Activated CD4-positive, alpha-beta T cell treated with anti-CD3 and anti-CD28 coated beads, Interleukin-2, amount 50 U/mL, for 16 hours (primary cell): ENCODE data around the gene PDE9A.
"Not testable (repeated sequence)": the region's sequence is repeated elsewhere in the genome, so short reads cannot be mapped to it uniquely, and the experiment has no call there.

Experiments
- DNase-seq: peaks from one replicate; pipeline ENCODE4 v3.0.0-alpha.2; 2020

The PDE9A gene

GRCh38 chr21:42653231-42654061, at the start of gene PDE9A:
PDE9A (plus strand) TSS chr21:42653621; CDS start chr21:42653815, 194 bp downstream.
- DNase-seq, result no peak

- DNase-seq, result no peak
Observed at GRCh38 chr21:42607102-42607501, 46.3 kb upstream of the PDE9A start.

GRCh38 chr21:42607525-42608102, 45.8 kb upstream of the PDE9A start:
- no peak for DNase-seq

- no peak for DNase-seq
Observed at GRCh38 chr21:42608446-42608845, 45.0 kb upstream of the PDE9A start.

- peak; percentile 27 for DNase-seq
Observed at GRCh38 chr21:42609811-42610210, 43.6 kb upstream of the PDE9A start.

GRCh38 chr21:42611852-42612251, 41.6 kb upstream of the PDE9A start:
- no peak for DNase-seq

- DNase-seq, result no peak
Observed at GRCh38 chr21:42612390-42612789, 41.0 kb upstream of the PDE9A start.

- no peak for DNase-seq
Observed at GRCh38 chr21:42613756-42614155, 39.7 kb upstream of the PDE9A start.

GRCh38 chr21:42614396-42614795, 39.0 kb upstream of the PDE9A start:
- peak; percentile 39 for DNase-seq

GRCh38 chr21:42614811-42615351, 38.5 kb upstream of the PDE9A start:
- peak; percentile 64 for DNase-seq

- DNase-seq, result not testable (repeated sequence)
Observed at GRCh38 chr21:42615377-42615776, 38.0 kb upstream of the PDE9A start.

- no peak for DNase-seq
Observed at GRCh38 chr21:42615924-42616323, 37.5 kb upstream of the PDE9A start.

GRCh38 chr21:42616446-42616845, 37.0 kb upstream of the PDE9A start:
- peak; percentile 12 for DNase-seq

GRCh38 chr21:42616941-42617340, 36.5 kb upstream of the PDE9A start:
- DNase-seq, result no peak

GRCh38 chr21:42617486-42617885, 35.9 kb upstream of the PDE9A start:
- DNase-seq, result no peak

GRCh38 chr21:42618707-42619102, 34.7 kb upstream of the PDE9A start:
- DNase-seq, result no peak

- no peak for DNase-seq
Observed at GRCh38 chr21:42619166-42619565, 34.3 kb upstream of the PDE9A start.

- no peak for DNase-seq
Observed at GRCh38 chr21:42619841-42620240, 33.6 kb upstream of the PDE9A start.

- no peak for DNase-seq
Observed at GRCh38 chr21:42621166-42621818, 32.1 kb upstream of the PDE9A start.

GRCh38 chr21:42621819-42622177, 31.6 kb upstream of the PDE9A start:
- no peak for DNase-seq

- DNase-seq, result no peak
Observed at GRCh38 chr21:42622284-42622683, 31.1 kb upstream of the PDE9A start.

GRCh38 chr21:42623694-42624093, 29.7 kb upstream of the PDE9A start:
- DNase-seq, result no peak

GRCh38 chr21:42624095-42624790, 29.2 kb upstream of the PDE9A start:
- no peak for DNase-seq
